Astrocyte of the cerebellum (primary cell): ENCODE measurements around the gene LRRC74A.

Experiments used
- DNase-seq: peaks from one replicate; pipeline ENCODE4 v3.0.0-alpha.2; 2011; ENCODE audit warnings: low read depth
- H3K4me3 ChIP-seq: 2 replicates; pipeline ENCODE4 v1.5.1; 2011; ENCODE audit warnings: mild to moderate bottlenecking, low read depth, low read length, moderate library complexity
- in situ Hi-C: cut with HindIII; loops from 2 replicates; pipeline ENCODE4 v1.10.0; 2017; ENCODE audit warnings: low sequenced_read_pairs
- TF ChIP-seq, protein P1 (sequence below): IDR thresholded peaks from 2 replicates; pipeline ENCODE4 v1.5.1; 2012; ENCODE audit warnings: low read length, low read depth, moderate library complexity, mild to moderate bottlenecking; ENCODE audit errors: missing control alignments

LRRC74A gene

DNA sequence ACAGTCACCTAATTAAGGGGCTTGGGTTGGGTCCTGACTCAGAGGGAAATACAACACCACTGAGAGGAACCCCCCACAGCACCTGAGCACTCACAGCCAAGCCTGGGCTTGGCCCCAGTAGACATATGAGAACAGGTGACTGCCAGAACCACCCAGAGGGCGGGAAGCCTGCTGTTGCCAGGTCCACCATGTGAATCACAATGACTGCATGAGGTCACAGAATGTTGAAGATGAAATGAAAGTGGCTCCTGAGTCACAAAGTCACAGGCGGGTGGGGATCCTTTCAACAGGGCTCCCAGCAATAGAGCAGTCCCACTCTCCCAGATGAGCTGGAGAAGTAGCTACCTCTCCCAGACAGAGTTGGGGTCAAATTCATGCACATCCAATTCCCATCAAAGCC is at the start of gene LRRC74A:
Gene LRRC74A, plus strand, starts transcription at position 287 of the 400 bp plus-strand sequence. CDS start 290 bp downstream, outside the sequence.
- no peak for DNase-seq
- in situ Hi-C loops = no loop called here
- no peak within 1 kb of the TSS for H3K4me3 ChIP-seq
- TF ChIP-seq, protein P1, sequence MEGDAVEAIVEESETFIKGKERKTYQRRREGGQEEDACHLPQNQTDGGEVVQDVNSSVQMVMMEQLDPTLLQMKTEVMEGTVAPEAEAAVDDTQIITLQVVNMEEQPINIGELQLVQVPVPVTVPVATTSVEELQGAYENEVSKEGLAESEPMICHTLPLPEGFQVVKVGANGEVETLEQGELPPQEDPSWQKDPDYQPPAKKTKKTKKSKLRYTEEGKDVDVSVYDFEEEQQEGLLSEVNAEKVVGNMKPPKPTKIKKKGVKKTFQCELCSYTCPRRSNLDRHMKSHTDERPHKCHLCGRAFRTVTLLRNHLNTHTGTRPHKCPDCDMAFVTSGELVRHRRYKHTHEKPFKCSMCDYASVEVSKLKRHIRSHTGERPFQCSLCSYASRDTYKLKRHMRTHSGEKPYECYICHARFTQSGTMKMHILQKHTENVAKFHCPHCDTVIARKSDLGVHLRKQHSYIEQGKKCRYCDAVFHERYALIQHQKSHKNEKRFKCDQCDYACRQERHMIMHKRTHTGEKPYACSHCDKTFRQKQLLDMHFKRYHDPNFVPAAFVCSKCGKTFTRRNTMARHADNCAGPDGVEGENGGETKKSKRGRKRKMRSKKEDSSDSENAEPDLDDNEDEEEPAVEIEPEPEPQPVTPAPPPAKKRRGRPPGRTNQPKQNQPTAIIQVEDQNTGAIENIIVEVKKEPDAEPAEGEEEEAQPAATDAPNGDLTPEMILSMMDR = no peak

DNA sequence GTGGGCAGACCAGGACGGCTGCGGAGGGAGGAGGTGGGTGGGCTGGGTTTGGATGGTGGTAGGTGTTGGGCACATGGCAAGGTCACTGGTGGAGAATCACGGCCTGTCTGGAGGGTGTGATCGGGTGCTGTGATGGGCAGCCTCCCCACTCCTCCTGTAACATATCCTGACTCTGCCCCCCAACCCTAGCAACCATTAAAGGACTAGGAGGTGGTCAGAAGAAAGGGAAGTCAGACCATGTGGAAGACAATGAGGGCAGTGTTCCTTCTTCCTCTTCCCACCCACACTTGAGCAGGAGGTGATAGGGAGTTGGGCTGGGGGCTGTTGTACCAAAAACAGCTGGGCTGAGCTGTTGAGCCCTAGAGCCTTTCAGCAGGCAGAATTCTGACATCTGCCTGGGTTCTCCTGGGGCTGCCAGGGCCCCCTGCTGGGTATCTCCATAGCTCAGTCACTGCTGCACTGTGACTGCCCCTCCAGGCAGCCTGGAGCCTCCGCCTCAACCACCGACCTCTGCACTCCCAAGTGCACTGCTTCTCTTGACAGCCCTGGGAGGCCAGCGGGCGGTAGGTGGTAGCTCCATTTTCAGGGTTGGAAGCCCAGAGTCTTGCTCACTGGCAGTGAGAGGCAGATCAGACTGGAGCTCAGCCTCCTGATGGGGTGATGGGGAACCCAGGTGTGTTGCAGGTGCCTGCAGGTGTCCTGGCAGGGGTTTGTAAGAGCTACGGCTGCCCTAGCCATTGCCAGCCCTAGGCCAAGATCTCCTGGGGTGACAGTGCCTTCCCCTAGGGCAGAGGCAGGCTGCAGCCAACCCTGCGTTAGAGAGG is 49.6 kb upstream of the LRRC74A start:
- H3K4me3 ChIP-seq = no peak overlapping the region
- in situ Hi-C loops = no loop called here
- TF ChIP-seq, protein P1 = no peak
- no peak for DNase-seq

DNA sequence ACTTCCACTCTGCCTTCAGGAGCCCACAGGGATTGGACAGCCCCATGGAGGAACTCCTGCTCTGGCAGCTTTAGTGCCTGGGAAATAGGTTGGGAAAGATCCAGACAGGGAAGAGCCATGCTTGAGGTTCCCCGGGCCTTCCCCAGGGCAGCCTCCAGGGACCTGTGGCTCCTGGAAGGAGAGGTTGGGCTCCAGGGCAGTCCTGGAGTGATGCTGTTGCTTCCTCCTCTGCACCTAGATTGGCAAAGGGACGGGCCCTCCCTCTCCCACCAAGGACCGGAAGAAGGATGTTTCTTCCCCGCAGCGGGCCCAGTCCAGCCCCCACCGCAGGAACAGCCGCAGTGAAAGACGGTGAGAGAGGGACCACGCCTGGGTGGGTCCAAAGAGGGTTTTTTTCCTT is 48.5 kb upstream of the LRRC74A start:
- no peak for DNase-seq
- in situ Hi-C loops = no loop called here
- H3K4me3 ChIP-seq = no peak overlapping the region
- TF ChIP-seq, protein P1 = no peak

DNA sequence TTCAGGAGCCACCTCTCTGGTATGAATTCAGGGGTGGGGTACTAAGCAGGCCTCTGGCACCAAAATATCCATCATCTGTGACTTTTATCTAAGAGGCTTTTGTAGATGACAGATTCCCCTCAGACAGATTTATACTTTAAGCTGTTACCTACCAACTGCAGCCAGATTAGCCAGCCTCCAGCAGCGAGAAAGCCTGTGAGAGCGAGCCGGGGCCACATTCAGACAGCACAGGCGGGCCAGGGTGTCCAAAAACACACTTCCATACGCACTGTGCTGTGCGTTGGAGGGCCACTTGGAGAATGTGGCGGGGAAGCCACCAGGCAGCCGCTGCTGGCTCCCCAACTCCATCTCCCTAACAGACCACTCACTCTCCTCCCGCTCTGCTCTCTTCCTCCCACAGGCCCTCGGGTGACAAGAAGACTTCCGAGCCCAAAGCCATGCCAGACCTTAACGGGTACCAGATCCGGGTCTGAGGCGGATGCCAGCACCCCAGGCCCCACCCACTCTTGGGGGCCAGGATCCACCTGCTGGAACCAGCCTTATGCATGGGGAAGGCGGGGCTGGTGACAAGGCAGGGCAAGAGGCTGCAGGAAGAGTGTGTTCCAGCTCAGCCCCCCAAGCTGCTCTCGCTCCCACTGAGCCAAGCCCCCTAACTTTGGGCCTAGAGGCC is 47.5 kb upstream of the LRRC74A start:
- no peak for DNase-seq
- no peak overlapping the region for H3K4me3 ChIP-seq
- TF ChIP-seq, protein P1 = no peak
- in situ Hi-C loops = no loop called here

DNA sequence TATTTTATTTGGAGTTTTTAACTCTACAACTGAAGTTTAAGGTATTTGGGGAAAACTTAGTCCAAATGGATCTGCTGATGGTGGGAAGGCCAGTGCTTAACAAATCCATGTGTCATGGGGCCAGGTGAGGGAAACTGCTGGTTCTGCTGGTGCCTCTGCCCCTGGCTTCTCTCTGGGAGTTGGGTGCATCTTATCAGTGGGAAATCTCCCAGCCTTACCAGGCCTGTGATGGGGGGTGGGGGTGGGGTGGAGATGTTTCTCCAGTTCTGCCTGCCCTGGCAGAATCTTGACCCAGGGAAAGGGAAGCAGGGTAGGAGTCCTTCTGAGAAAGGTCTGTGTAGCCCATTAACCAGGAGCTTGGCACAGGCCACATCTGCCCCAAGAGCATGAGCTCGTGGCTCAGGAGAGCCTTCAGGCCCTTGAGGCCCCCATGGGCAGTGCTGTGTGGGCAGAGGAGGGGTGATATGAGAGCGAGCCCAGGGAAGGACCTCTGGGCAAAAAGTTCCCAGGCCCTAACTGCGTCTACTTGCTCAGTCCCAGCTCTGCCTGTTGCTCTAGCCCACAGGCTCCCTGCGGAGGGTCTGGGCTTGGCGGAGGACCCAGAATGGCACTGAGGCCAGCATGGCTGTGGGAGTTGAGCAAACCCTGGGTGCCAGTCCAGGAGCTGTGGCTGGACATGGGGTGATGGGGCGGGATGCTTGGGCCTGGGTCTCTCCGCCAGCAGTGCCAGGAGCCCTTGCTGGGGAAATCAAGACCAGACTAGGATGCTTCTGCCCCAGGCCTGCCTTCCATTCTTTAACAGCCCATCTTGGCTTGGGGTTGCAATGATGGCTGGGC is 46.8 kb upstream of the LRRC74A start:
- no peak overlapping the region for H3K4me3 ChIP-seq
- in situ Hi-C loops = no loop called here
- no peak for DNase-seq
- TF ChIP-seq, protein P1 = no peak

DNA sequence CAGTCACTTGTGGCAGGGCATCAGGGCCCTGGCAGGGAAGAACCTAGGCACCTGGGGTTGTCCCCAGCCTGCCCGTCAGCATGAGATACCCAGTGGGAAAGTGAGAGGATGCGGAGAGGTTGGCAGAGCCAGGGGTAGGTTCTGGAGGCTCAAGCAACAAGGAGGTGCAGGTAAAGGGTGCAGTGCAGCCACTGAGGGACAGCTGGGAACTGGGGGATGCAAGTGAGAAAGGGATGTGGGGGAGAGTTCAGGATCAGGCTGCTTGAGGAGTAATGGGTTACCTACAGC is 46.2 kb upstream of the LRRC74A start:
- in situ Hi-C loops = no loop called here
- H3K4me3 ChIP-seq = no peak overlapping the region
- no peak for DNase-seq
- TF ChIP-seq, protein P1 = no peak
